Measurements from ENCODE around the gene STIM2.

Gene STIM2

GRCh38 chr4:26815199-26815598, 45.4 kb upstream of the STIM2 start:
- Histone ChIP-seq H3K27ac (ENCODE audit: low read length) (no peak overlapping the region), H4K20me1 (ENCODE audit: insufficient read depth, low read length) (no peaks in the 10 kb centered on the region), H2AFZ (ENCODE audit: low read length) (no peak overlapping the region), H3K36me3 (replicated peaks; ENCODE audit: insufficient read depth, low read length) (no peaks in the 10 kb centered on the region), H3K9me2 (replicated peaks; ENCODE audit: insufficient read depth, low read length) (no peaks in the 10 kb centered on the region), H3K4me2 (ENCODE audit: low read depth, low read length) (no peak overlapping the region), H3K9ac (ENCODE audit: low read length) (no peak overlapping the region), H3K9me3 (replicated peaks; ENCODE audit: insufficient read depth, low read length) (no peaks in the 10 kb centered on the region), H3K4me1 (ENCODE audit: low read length) (no peaks in the 10 kb centered on the region), H3K79me2 (ENCODE audit: low read length) (no peaks in the 10 kb centered on the region), H3K27me3 (replicated peaks; ENCODE audit: insufficient read depth, low read length) (no peaks in the 10 kb centered on the region), H3K4me3 (ENCODE audit: low read length) (no peak overlapping the region), H3F3A (ENCODE audit: insufficient read depth, low read length) (no peaks in the 10 kb centered on the region)
- TF ChIP-seq CTCF (IDR thresholded peaks at IDR 0.05; ENCODE audit: low read length) (no peak), EZH2 (optimal IDR thresholded peaks at IDR 0.05; ENCODE audit: low read depth, low read length) (no peak), EZH2phosphoT487 (IDR thresholded peaks at IDR 0.05; ENCODE audit: low read length) (no peak)
- DNase-seq: no peak

DNA sequence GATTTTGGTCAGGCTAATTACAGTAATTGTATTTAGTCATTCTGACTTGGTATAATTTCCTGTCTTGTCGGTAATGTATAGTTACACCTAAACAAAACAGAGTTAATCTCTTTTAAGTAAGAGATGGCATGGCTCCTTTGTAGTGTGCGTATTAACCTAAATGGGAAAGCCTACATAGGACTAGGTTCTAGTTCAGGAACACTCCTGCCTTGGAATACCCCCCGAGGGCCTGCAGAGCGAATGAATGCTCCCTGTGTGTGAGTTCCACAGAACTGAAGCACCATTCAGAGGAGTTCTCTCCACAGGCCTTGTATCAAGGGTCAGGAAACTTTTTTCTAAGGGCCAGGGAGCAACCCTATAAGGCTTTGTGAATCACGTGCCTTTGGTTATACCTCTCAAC, 44.9 kb upstream of the STIM2 start:
- H3K27me3 ChIP-seq (replicated peaks; ENCODE audit: insufficient read depth, low read length): no peaks in the 10 kb centered on the region
- H3K9ac ChIP-seq (ENCODE audit: low read length): no peak overlapping the region
- no peaks in the 10 kb centered on the region for H3K4me1 ChIP-seq (ENCODE audit: low read length)
- TF ChIP-seq CTCF (IDR thresholded peaks at IDR 0.05; ENCODE audit: low read length) (no peak), EZH2phosphoT487 (IDR thresholded peaks at IDR 0.05; ENCODE audit: low read length) (no peak), EZH2 (optimal IDR thresholded peaks at IDR 0.05; ENCODE audit: low read depth, low read length) (no peak)
- no peaks in the 10 kb centered on the region for H3K79me2 ChIP-seq (ENCODE audit: low read length)
- no peak overlapping the region for H3K4me3 ChIP-seq (ENCODE audit: low read length)
- H3K27ac ChIP-seq (ENCODE audit: low read length): no peak overlapping the region
- no peaks in the 10 kb centered on the region for H3K9me2 ChIP-seq (replicated peaks; ENCODE audit: insufficient read depth, low read length)
- H2AFZ ChIP-seq (ENCODE audit: low read length): no peak overlapping the region
- H3K36me3 ChIP-seq (replicated peaks; ENCODE audit: insufficient read depth, low read length): no peaks in the 10 kb centered on the region
- H3F3A ChIP-seq (ENCODE audit: insufficient read depth, low read length): no peaks in the 10 kb centered on the region
- DNase-seq: no peak
- no peaks in the 10 kb centered on the region for H4K20me1 ChIP-seq (ENCODE audit: insufficient read depth, low read length)
- H3K4me2 ChIP-seq (ENCODE audit: low read depth, low read length): no peak overlapping the region
- no peaks in the 10 kb centered on the region for H3K9me3 ChIP-seq (replicated peaks; ENCODE audit: insufficient read depth, low read length)

DNA sequence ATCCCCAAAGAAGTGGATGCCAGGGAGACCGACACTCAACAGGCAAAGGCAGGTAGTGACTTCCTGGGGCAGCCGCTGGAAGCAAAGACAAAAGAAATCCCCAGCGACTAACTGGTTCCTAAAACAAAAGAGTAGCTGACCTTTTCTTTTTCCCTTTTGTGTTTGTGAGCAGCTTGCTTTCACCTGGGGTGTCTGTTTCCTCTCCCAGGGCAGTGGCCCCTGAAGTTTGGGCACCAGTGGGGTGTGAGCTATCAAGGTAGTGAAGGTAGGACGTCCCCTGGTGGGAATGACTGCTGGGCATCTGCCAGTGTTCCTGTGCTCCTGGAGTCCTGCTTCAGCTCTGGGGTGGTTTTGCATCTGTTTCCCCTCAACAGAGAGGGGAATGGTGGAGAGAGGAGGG, 41.6 kb upstream of the STIM2 start:
- H3K4me3 ChIP-seq (ENCODE audit: low read length): no peak overlapping the region
- H4K20me1 ChIP-seq (ENCODE audit: insufficient read depth, low read length): no peaks in the 10 kb centered on the region
- H3K27ac ChIP-seq (ENCODE audit: low read length): no peak overlapping the region
- H3K79me2 ChIP-seq (ENCODE audit: low read length): no peaks in the 10 kb centered on the region
- H3F3A ChIP-seq (ENCODE audit: insufficient read depth, low read length): no peaks in the 10 kb centered on the region
- H3K9me2 ChIP-seq (replicated peaks; ENCODE audit: insufficient read depth, low read length): no peaks in the 10 kb centered on the region
- H3K27me3 ChIP-seq (replicated peaks; ENCODE audit: insufficient read depth, low read length): no peaks in the 10 kb centered on the region
- H3K9me3 ChIP-seq (replicated peaks; ENCODE audit: insufficient read depth, low read length): no peaks in the 10 kb centered on the region
- no peak for TF ChIP-seq EZH2 (optimal IDR thresholded peaks at IDR 0.05; ENCODE audit: low read depth, low read length)
- TF ChIP-seq CTCF (IDR thresholded peaks at IDR 0.05; ENCODE audit: low read length): no peak
- TF ChIP-seq EZH2phosphoT487 (IDR thresholded peaks at IDR 0.05; ENCODE audit: low read length): no peak
- H3K4me2 ChIP-seq (ENCODE audit: low read depth, low read length): no peak overlapping the region
- no peak overlapping the region for H3K9ac ChIP-seq (ENCODE audit: low read length)
- no peak for DNase-seq
- no peaks in the 10 kb centered on the region for H3K4me1 ChIP-seq (ENCODE audit: low read length)
- no peaks in the 10 kb centered on the region for H3K36me3 ChIP-seq (replicated peaks; ENCODE audit: insufficient read depth, low read length)
- H2AFZ ChIP-seq (ENCODE audit: low read length): no peak overlapping the region

All from MM.1S (cell line).